Measurements from ENCODE around the gene PDZD2.

GRCh38 chr5:31645420-31646081 is 6.6 kb downstream of the PDZD2 start:
- no peak for TF ChIP-seq CTCF (IDR thresholded peaks at IDR 0.05)
- TF ChIP-seq POLR2A (IDR thresholded peaks at IDR 0.05), result no peak
- TF ChIP-seq POLR2AphosphoS5 (IDR thresholded peaks at IDR 0.05; ENCODE audit: insufficient read depth in 1 of 2, low read depth in 1 of 2), result no peak

All from vagina (tissue), 2 donors.